SH-SY5Y (cell line): ENCODE data around the gene CIDEC.

ENCODE experiments used
- GATA2 ChIP-seq: IDR thresholded peaks from 2 replicates; pipeline ENCODE4 v1.6.1; 2011; ENCODE audit warnings: mild to moderate bottlenecking, low read depth, low read length
- GATA3 ChIP-seq: IDR thresholded peaks from 2 replicates; pipeline ENCODE4 v1.6.1; 2011; ENCODE audit warnings: low read depth, mild to moderate bottlenecking, low read length, moderate library complexity

- TF ChIP-seq GATA2 = no peak
- TF ChIP-seq GATA3 = no peak
Observed at GRCh38 chr3:9846231-9846630, 33.8 kb downstream of the CIDEC start.
